Measurements from ENCODE around the gene CCDC85B.

Gene CCDC85B

GRCh38 chr11:65932558-65932919 is 42.1 kb downstream of the CCDC85B start:
- no peak for DNase-seq (ENCODE audit: low read depth, low spot score)

GRCh38 chr11:65934014-65934413 is 43.5 kb downstream of the CCDC85B start:
- no peak for DNase-seq (ENCODE audit: low read depth, low spot score)

GRCh38 chr11:65937766-65938165 is 47.3 kb downstream of the CCDC85B start:
- no peak for DNase-seq (ENCODE audit: low read depth, low spot score)
